ENCODE measurements around the gene STK40. TPM values are rescaled to one million over a fixed set of nuclear protein-coding genes. Genes with fewer than 3 reads are reported as not detected.
A peak's percentile ranks its signal among the peaks of the same experiment; 100 is the strongest.

The STK40 gene
- polyA plus RNA-seq, 5 donors: 29.1 to 41.0 (median 32.2) TPM

DNA sequence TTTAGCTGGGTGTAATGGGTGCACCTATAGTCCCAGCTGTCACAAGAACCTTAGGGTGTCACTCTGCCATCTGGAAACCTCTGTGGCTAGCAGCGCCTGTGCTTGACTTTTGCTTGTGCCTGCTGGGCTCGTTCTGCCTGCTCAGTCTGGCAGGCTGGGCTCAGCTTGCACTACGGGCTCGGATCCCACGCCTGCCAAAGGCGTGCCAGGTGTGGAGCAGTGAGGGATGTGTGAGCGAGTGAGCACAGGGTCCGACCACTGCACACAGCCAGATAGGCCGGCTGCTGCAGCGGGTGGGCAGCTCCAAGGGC lies 14.7 kb upstream of the STK40 start:
- no peak for DNase-seq

DNA sequence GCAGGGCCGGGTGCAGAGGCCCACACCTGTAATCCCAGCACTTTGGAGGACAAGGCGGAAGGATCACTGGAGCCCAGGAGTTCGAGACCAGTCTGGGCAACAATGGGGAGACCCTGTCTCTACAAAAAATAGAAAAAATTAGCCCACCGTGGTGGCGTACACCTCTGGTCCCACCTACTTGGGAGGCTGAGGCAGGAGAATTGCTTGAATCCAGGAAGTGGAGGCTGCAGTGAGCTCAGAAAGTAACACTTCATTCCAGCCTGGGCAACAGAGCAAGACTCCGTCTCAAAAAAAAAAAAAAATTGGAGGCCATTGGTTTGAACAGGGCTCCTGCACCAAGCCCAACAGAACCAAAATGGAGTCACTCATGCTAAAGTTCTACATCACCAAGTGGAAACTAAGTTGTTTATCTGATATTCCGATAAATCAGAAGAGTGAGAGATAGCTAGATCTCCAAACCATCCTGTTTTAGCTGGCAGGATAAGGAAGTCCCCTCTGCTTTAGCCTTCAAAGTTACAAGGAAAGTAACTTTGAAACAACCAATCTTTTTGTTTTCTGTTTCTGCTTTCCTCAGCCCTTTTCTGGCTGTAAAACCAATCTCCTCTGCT lies 12.8 kb upstream of the STK40 start:
- DNase-seq: no peak

DNA sequence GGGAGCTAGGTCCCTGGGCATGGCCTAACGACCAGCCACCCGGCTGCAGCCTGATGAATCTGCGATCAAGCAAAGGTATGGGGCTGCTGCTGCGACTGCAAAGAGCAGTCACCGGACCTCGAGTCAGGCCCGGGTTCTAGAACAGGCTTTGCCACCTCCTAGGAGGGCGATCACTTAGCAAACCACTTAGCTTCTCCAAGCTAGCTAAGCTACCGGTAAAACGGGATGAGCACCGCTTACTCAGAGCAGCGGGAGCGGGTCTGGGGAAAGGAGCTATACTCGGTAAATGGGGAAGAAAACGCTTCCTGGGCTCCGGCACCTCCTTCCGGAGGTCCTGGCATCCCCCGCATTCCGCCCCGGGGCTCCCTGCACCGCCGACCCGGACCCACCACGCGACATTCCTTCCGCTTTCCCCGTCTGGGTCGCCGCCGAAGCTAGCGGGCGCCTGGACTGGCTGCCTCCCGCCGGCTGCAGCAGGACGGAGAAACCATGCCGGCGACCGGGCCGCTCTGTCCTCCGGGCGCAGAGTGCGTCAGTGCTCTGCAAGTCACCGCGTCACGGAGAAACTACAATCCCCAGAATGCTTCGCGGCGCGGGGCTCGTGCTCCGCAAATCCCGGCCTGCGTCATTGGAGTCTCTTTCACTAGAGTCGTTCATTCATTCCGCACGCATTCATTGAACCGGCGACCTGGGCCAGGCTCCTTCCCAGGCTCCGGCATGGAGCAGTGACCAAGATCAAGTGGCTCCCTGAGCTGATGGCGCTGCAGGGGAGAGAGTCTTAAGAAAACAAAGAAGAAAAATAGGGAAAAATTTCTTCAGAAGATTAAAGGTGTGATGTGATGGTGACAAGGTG lies 11.9 kb upstream of the STK40 start, which contains the start of gene LSM10:
TSS of gene LSM10 (minus strand) at position 531 of the 853 bp plus-strand sequence. CDS start 3,779 bp downstream, outside the sequence.
- DNase-seq: peak; percentile 91 to 93

DNA sequence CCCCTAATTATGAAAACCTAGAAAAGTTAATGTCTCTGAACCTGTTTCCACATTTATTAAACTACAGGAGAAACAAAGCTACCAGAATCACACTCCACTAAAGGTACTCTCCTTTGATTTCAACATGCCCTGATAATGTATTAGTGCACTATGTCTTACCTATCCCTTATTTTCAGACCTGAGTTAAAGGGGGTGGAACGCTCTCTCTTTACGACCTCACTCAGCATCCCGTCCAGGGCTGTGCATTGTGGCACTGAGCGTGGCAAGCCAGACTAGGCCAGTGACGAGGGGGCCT lies 11.3 kb upstream of the STK40 start:
- no peak for DNase-seq

DNA sequence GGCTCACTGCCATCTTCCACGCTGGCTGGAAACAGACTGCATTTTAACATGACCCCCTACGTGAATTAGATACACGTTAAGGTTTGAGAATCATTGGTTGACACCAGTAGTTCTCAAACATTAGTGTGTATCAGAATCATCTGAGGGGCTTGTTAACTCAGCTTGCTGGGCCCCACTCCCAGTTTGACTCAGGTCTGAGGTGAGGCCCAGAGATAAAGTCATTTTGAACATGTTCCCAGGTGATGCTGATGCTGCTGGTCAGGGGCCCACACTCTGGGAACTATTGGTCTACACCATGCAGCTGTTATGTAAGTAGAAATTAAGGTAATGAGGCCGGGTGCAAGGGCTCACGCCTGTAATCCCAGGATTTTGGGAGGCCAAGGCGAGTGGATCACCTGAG lies 10.6 kb upstream of the STK40 start:
- no peak for DNase-seq

DNA sequence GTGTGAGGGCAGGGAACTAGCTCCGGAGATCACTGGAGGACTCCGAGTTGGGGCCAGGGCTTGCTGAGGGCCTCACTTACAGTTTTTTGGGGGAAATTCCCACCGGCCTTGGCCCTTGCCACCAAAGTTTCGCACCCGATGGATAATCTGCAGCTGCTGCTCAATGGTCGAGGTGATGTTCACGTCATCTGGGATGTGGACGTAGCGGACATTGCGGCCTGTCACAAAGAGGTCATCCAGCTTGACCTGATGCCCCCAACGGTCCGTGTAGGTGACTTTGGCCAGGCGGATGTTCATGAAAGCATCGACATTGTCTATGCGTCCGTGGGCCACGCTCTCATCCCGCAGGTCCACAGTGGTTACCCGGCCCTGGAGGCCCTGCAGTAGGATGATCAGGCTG lies 8.0 kb upstream of the STK40 start:
- DNase-seq: no peak

DNA sequence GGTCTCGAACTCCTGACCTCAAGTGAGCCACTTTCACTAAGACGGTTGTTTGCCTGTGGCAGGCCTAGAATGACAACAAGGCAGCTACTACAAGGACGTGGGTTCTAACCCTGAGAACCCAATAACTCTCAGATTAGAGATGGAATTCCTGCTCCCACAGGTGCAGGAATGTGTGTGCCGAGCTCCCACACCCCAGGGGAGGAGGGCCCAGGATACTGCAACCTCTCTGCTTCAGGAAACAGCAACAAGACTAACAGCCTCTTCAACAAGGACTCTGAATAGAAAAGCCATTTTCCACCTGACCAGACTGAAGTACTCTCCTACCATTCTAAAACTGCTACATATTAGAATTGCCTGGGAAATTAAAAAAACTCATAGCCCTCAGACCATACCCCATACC lies 7.1 kb upstream of the STK40 start:
- no peak for DNase-seq

DNA sequence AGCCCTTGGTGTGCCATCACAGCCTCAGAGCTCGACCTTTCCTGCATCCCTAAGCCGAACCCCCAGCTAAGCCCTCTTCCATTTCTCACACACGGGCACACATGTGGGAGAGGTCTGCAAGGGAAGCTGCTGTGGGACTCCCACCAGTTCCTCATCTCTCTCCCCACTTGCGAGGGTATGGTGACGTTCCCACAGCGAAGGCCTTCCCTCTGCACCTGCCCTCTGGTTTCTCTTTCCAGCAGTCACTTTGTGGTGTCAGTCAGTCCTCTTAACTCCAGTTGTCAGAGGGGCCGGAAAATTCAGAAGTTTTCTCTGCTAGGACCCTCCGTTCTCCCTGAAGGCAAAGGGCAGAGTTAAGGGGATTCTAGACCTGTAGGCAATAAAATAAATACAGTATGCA lies 5.5 kb upstream of the STK40 start:
- DNase-seq: no peak

DNA sequence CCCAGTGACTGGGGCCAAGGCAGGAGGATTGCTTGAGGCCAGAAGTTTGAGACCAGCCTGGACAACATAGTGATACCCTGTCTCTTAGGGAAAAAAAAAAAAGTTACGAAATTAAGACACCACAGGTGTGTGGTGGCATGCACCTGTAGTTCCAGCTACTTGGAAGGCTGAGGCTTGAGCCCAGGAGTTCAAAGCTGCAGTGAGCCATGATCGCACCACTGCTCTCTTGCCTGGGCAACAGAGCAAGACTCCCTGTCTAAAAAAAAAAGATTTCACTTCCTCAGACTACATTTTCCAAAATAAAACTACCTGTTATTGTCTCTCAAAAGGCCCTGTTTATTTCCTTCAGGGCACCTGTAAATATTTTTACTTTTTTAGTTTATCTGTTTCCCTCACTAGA lies 4.7 kb upstream of the STK40 start:
- DNase-seq: no peak

DNA sequence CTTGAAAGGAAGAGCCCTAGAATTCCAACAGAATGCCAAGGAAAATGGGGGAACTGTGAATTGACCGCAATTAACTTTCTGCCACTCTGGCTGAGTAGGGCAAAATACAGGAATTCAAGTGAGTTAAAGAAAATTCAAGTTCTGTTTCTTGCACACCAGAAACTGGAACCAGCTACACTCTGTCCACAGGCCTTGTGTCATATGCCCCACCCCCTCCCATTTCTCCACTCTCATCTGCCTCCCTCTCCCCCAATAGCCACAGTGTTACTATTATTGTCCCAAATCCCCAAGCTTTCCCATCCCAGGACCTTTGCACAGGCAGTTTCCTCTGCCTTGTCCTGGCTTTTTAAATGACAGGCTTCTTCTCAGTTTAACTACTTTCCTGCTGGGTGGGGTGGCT lies 4.3 kb upstream of the STK40 start:
- DNase-seq: no peak

DNA sequence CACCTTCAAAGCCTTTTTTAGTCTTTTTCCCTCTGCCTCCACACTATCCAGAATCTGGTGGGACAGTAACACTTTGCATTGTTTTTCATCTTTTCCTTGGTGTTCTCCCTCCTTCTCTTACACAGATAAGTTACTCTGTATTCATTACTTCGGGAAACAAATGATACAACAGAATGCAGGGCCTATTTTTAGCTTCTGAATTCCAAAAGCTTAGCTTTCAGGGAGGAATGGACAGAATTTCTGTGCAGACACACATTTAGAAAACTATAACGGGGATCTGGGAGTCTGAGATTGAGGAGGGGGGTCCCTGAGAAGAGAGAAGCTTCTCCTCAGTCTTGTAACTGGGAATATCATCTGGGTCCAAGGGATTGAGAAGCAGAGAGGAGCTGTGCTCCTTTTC lies 3.5 kb upstream of the STK40 start:
- DNase-seq: no peak

DNA sequence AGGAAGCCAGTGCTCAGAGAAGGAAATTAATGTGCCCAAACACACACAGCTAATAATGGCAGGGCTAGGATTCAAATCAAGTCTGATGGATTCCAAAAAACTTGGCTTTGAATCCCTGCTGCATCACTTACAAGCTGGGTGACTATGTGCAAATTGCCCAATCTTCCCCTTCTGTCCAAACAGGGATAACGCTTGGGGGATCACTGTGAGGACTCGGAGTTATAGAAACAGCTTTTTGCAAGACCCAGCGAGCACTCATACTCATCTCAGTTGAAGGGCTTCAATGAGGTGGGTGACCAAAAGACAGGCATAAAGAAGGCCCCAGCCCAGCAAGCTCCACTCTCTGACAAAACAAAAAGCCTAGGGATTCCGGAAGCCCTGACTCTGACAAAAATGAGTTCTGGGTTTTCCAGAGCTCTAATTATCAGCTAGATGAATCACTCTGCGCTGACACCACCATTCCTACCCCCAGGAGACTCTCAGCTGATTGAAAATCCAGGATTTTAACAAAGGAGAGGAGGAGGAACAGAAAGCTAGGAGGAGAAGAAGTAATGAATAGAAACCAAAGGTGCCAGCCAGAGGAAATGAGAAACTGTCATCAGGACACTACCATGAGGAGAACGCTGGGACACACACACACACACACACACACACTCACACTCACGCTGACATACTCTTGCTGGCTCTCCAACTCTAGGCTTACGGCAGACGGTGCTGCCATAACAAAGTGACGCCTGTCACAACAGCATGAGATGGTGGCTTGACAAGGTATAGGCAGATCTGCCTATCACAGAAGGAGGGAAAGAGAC lies 1.6 kb upstream of the STK40 start:
- peak in 1 of 2 donors; percentile 15 for DNase-seq

DNA sequence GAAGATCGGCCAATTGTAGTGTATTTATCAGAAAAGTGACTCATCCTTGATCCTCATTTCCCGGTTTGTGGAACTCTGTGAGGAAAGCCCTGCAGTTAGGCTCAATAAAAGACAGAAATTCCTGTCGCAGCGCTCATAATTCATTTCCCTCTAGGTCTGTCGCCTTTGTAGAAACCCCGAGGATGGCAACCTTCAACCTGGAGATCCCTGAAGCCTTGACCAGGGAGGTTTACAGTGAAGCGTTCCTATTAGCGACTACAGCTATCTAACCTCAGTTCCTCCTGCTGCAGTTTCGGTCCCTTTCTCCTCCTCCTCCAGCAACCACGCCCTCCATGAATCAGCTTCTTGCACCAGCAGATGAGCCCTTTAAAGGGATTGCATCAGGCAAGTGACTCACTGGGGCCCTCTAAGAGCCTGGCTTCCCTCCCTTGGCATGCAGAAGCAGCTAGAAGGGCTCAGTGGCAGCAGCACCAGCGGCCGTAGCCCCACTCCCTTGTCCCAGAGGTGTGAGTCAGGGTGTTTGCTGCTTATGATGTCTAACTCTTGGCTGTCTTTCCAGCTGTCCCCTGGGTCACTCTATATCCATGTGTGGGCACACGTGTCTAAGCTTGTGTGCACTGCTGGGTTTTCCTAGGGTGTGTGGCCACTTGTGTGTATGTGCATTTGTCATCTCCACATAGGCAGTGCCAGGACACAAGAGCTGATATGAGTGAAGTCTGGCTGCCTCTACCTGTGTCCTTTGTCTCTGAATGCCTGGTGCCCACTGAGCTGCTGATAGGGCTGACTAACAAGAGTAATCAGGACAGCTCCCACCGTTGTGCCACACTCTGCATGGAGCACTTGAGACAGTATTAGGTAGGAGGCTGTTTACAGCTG lies 779 bp upstream of the STK40 start:
- DNase-seq: peak; percentile 72 to 85

DNA sequence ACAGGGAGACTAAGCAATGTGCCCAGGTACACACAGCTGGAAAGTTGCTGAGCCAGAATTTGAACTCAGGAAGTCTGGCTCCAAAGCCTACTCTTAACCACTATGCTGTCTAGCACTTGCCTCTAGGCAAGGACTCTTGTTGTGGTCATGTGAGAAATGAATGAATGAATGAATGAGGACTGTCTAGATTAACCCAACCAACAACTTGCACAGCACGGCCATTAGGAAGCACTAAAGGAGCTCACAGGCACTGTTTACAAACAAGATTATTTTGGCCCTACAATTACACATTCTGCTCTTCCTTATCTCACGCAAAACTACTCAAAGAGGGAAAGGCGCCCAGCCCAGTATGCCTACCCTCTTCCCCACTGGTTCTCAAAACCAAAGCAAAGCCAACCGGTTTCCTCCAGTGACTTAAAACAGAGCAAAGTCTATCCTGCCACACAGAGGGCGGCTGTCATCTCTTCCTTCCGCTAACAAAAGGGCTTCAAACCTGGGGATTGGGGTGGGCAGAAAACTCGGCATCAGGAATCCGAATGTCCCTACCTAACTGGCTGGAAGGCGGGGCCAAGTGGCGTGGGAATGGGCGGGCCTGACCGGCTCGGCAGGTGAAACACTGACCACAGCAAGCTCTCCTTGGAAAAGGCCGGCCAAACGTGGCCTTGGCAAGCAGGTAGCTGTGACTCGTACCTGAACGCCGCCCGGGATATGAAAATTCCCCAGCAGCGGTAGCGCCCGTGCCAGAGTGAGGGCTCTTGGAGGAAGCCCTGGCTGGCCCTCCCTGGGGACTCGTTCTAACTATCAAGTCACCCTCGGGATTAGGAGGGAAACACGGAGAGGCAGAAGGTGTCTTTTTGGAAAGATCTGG lies 948 bp downstream of the STK40 start:
- DNase-seq: peak in 1 of 2 donors; percentile 29

DNA sequence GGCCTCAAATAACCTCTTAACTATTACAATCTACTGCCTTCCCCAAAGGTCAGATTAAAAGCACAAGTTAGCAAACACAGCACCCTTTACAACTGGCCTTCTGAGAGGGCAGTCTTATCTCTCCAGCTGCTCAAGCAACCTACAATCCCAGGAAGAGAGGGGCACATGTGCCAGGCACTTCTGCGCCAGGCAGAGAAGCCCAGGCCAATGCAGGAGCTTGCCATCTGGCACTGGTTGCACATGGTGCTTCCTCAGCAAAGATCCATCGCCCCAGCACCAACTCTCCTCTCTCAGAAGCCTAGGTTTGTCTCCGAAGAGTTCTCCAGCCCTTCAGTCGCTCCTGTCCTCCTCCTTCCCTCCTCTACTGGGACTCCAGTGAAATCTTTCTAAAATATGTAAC lies 2.5 kb downstream of the STK40 start:
- DNase-seq: no peak

DNA sequence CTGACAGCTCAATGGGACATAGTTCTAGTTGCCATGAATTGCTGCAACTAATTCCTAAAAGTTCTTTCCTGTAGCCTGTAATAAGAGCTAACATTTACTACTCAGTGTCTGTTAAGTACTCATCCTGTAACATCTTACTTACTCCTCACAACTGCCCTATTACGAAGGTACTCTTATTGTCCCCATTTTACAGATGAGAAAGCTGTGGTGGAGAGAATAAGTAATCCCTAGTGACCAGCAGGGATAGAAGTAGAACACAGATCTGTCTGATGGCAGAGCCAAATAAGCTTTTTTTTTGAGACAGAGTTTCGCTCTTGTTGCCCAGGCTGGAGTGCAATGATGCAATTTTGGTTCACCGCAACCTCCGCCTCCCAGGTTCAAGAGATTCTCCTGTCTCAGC lies 3.1 kb downstream of the STK40 start:
- no peak for DNase-seq

DNA sequence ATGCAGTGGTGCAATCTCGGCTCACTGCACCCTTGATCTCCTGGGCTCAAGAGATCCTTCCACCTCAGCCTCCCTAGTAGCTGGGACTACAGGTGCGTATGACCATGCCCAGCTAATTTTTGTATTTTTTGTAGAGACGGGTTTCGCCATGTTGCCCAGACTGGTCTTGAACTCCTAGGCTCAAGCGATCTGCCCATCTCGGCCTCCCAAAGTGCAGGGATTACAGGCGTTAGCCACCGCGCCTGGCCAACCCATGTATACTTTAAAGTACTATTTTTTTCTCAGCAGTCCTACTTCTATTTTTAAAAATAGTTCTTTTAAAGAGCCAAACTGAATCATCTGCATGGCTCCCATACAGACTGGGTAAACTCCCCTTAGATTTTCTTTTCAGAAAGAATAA lies 3.5 kb downstream of the STK40 start:
- no peak for DNase-seq

DNA sequence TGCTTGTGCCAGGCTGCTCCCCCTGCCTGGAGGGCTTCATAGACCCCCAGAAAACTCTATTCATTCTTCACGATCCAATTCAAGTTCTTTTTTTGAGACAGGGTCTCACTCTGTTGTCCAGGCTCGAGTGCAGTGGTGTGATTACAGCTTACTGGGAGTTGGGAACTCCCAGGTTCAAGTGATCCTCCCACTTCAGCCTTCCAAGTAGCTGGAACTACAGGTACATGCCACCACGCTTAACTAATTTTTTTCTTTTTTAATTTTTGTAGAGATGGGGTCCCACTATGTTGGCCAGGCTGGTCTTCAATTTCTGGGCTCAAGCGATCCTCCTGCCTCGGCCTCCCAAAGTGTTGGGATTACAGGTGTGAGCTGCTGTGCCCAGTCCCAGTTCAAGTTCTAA lies 4.3 kb downstream of the STK40 start:
- no peak for DNase-seq

DNA sequence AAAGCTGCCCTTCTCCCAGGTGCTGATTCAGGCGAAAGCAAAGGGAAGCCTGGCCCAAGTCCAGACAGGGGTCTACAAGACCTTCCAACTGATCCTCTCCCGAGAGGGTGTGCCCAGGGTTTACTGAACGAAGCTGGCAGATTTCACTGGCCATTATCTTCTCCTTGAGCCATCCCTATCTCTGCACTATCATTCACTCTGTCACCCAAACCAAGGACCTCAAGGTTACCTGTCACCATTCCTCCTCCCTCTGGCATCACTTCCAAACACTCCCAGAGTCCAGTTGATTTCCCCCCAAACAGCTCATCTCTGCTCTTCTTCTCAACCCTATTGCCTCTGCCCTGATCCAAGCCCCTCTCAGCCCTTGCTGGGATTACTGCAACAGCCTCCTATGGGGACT lies 4.9 kb downstream of the STK40 start:
- DNase-seq: no peak

DNA sequence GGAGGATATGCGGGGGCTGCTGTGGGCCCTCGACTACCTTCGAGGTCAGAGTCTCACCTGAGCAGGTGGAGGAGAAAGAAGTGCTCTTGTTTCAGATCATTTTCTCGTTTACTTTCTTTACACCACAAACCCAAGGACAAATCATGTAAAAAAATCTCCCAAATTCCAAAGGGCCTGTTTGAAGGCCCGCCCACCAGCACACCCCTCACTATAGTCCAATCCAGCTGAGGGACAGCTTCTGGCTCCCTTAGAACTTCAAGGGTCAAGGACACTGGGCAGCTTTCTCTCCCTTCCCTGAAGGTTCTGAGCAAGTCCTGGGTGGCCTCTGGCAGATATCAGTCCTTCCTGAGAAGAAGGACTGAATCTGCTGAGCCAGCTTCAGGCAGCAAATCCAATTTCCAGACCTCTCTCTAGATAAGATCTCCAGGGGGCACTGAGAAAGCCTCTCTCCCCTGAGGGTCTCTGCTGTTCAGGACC lies 5.5 kb downstream of the STK40 start:
- no peak for DNase-seq

Measured in right lung (tissue), 5 donors.